SK-N-SH (cell line): ENCODE measurements around the gene KLHL2. TPM values are rescaled to one million over a fixed set of nuclear protein-coding genes. Genes with fewer than 3 reads are reported as not detected.

Experiments
- CTCF ChIA-PET: fragments of 300-600, 350-600 bp; formaldehyde crosslinking; extraction: SDS; loops from one replicate; lab custom pipeline; 2021; lab: Yijun Ruan, JAX
- POLR2A ChIA-PET: fragments of 350-600 bp; sonication (Branson Sonifier 250); formaldehyde crosslinking; extraction: SDS; loops from one replicate; lab custom pipeline; 2020; ENCODE audit warnings: antibody characterized with exemption, inconsistent platforms; lab: Yijun Ruan, JAX
- DNase-seq: peaks from one replicate; pipeline ENCODE4 v3.0.0; 2012
- H2AFZ ChIP-seq: fragments of 200-600 bp; sonication (generic); 2 replicates; pipeline ENCODE4 v1.8.1; 2016; ENCODE audit warnings: antibody characterized with exemption, mild to moderate bottlenecking, low read depth
- H3F3A ChIP-seq: fragments of 200-600 bp; sonication (generic); replicated peaks from 2 replicates; pipeline ENCODE3; 2016; ENCODE audit warnings: antibody characterized with exemption, mild to moderate bottlenecking; ENCODE audit not compliant: insufficient read depth
- H3K27ac ChIP-seq, 2 experiments: fragments of 200-500 bp in 1 of 2; fragments of 200-600 bp in 1 of 2; sonication (Bioruptor generic) in 1 of 2; sonication (generic), shearing (Covaris generic) in 1 of 2; 2 replicates each; pipeline versions ENCODE4 v1.5.1 to v1.6.1; 2014 to 2016; ENCODE audit warnings: low read depth in 2 of 2, inconsistent platforms in 1 of 2, low read length in 1 of 2, mild to moderate bottlenecking in 1 of 2, mixed read lengths in 1 of 2
- H3K27me3 ChIP-seq: fragments of 200-600 bp; sonication (generic), shearing (Covaris generic); 2 replicates; pipeline ENCODE4 v1.6.1; 2016; ENCODE audit warnings: mixed run types; ENCODE audit not compliant: insufficient read depth
- H3K36me3 ChIP-seq, 2 experiments: fragments of 200-500 bp in 1 of 2; fragments of 200-600 bp in 1 of 2; sonication (Bioruptor generic) in 1 of 2; sonication (generic) in 1 of 2; replicated peaks in 1 of 2; 2 replicates each; pipeline versions ENCODE3 to v1.5.1; 2014 to 2016; ENCODE audit warnings: low read length in 1 of 2, mild to moderate bottlenecking in 1 of 2; ENCODE audit not compliant: insufficient read depth in 2 of 2, control insufficient read depth in 1 of 2
- H3K4me1 ChIP-seq, 2 experiments: fragments of 200-500 bp in 1 of 2; fragments of 200-600 bp in 1 of 2; sonication (Bioruptor generic) in 1 of 2; sonication (generic), shearing (Covaris generic) in 1 of 2; 2 replicates each; pipeline versions ENCODE4 v1.5.1 to v1.6.1; 2014 to 2016; ENCODE audit warnings: low read depth in 1 of 2, low read length in 1 of 2, mixed run types in 1 of 2; ENCODE audit not compliant: insufficient read depth in 2 of 2, control insufficient read depth in 1 of 2
- H3K4me2 ChIP-seq: fragments of 200-600 bp; sonication (generic), shearing (Covaris generic); 2 replicates; pipeline ENCODE4 v1.6.1; 2017; ENCODE audit warnings: mixed run types
- H3K4me3 ChIP-seq, 2 experiments: fragments of 200-500 bp in 1 of 2; fragments of 200-600 bp in 1 of 2; sonication (Bioruptor generic) in 1 of 2; sonication (generic), shearing (Covaris generic) in 1 of 2; 2 replicates each; pipeline versions ENCODE4 v1.5.1 to v1.8.1; 2014 to 2016; ENCODE audit warnings: low read depth in 2 of 2, inconsistent platforms in 1 of 2, low read length in 1 of 2, mild to moderate bottlenecking in 1 of 2, mixed read lengths in 1 of 2, moderate library complexity in 1 of 2
- H3K79me2 ChIP-seq: fragments of 200-600 bp; sonication (generic); 2 replicates; pipeline ENCODE4 v1.8.1; 2017; ENCODE audit warnings: mild to moderate bottlenecking; ENCODE audit not compliant: insufficient read depth
- H3K9ac ChIP-seq: fragments of 200-600 bp; sonication (generic); 2 replicates; pipeline ENCODE4 v1.6.1; 2017; ENCODE audit warnings: mixed run types
- H3K9me2 ChIP-seq: fragments of 200-600 bp; sonication (generic); 2 replicates; pipeline ENCODE4 v1.6.1; 2017; ENCODE audit warnings: mixed run types
- H3K9me3 ChIP-seq: fragments of 200-600 bp; sonication (generic); 2 replicates; pipeline ENCODE4 v1.6.1; 2017; ENCODE audit warnings: mixed run types, mild to moderate bottlenecking, moderate library complexity
- H4K20me1 ChIP-seq: fragments of 200-600 bp; sonication (generic); 2 replicates; pipeline ENCODE4 v1.6.1; 2017; ENCODE audit warnings: mild to moderate bottlenecking, mixed run types; ENCODE audit not compliant: insufficient read depth
- CHD2 ChIP-seq: fragments of 150-350 bp; IDR thresholded peaks from 2 replicates; pipeline ENCODE4 v1.6.1; 2018; ENCODE audit warnings: low read length; ENCODE audit not compliant: partially characterized antibody
- ELF1 ChIP-seq: IDR thresholded peaks from 2 replicates; pipeline ENCODE4 v1.4.0; 2012
- FOXJ3 ChIP-seq: sonication (generic); formaldehyde crosslinking; IDR thresholded peaks from 2 replicates; pipeline ENCODE4 v1.5.1; 2020; ENCODE audit warnings: mild to moderate bottlenecking, missing genetic modification reagents
- FOXM1 ChIP-seq: IDR thresholded peaks from 2 replicates; pipeline ENCODE4 v1.4.0; 2012; ENCODE audit warnings: low read depth, mild to moderate bottlenecking
- GABPA ChIP-seq: IDR thresholded peaks from 2 replicates; pipeline ENCODE4 v1.4.0; 2012; ENCODE audit warnings: low read depth, mild to moderate bottlenecking
- GATA2 ChIP-seq: sonication (generic); formaldehyde crosslinking; IDR thresholded peaks from 2 replicates; pipeline ENCODE4 v1.5.0; 2020; ENCODE audit warnings: mild to moderate bottlenecking, missing genetic modification reagents
- NFIC ChIP-seq: IDR thresholded peaks from 2 replicates; pipeline ENCODE4 v1.4.0; 2012; ENCODE audit warnings: borderline replicate concordance
- RAD21 ChIP-seq: IDR thresholded peaks from 2 replicates; pipeline ENCODE4 v1.6.1; 2012; ENCODE audit warnings: mild to moderate bottlenecking, low read length
- RCOR1 ChIP-seq: fragments of 150-350 bp; IDR thresholded peaks from 2 replicates; pipeline ENCODE4 v1.6.1; 2017; ENCODE audit warnings: antibody characterized with exemption, low read length
- RFX5 ChIP-seq: IDR thresholded peaks from 2 replicates; pipeline ENCODE4 v1.6.1; 2012; ENCODE audit warnings: mild to moderate bottlenecking, improper control_type of control experiment, low read length
- RXRA ChIP-seq: IDR thresholded peaks from 2 replicates; pipeline ENCODE4 v1.4.0; 2012; ENCODE audit warnings: low read depth, mild to moderate bottlenecking, borderline replicate concordance
- TAF1 ChIP-seq: IDR thresholded peaks from 2 replicates; pipeline ENCODE4 v1.6.1; 2012; ENCODE audit warnings: low read depth, mild to moderate bottlenecking, low read length, moderate library complexity, borderline replicate concordance
- TCF12 ChIP-seq: IDR thresholded peaks from 2 replicates; pipeline ENCODE4 v1.4.0; 2012
- TEAD4 ChIP-seq: IDR thresholded peaks from 2 replicates; pipeline ENCODE4 v1.4.0; 2012; ENCODE audit warnings: mild to moderate bottlenecking, borderline replicate concordance; ENCODE audit not compliant: insufficient read depth
- WGBS: methylation state at CpG from one replicate; pipeline ENCODE4 v1.1.6; 2017; ENCODE audit warnings: low lambda C conversion rate; 5-methylcytosine and 5-hydroxymethylcytosine counted together
- polyA plus RNA-seq, 3 experiments: library from polyadenylated mRNA; depleted of rRNA; stranded (reverse); fragments of >200 nt; gene quantifications; 2 replicates each; pipeline ENCODE4 v1.2.3, GENCODE V29; 2012
- TF ChIP-seq, protein P1 (sequence below): IDR thresholded peaks from 2 replicates; pipeline ENCODE4; 2012
- TF ChIP-seq, protein P2 (sequence below): IDR thresholded peaks from 2 replicates; pipeline ENCODE4 v1.4.0; 2012; ENCODE audit warnings: low read depth, borderline replicate concordance

Gene KLHL2
- polyA plus RNA-seq, 1 of the 3 experiments (the other 2 are of a cell fraction) = 25.0 TPM

DNA sequence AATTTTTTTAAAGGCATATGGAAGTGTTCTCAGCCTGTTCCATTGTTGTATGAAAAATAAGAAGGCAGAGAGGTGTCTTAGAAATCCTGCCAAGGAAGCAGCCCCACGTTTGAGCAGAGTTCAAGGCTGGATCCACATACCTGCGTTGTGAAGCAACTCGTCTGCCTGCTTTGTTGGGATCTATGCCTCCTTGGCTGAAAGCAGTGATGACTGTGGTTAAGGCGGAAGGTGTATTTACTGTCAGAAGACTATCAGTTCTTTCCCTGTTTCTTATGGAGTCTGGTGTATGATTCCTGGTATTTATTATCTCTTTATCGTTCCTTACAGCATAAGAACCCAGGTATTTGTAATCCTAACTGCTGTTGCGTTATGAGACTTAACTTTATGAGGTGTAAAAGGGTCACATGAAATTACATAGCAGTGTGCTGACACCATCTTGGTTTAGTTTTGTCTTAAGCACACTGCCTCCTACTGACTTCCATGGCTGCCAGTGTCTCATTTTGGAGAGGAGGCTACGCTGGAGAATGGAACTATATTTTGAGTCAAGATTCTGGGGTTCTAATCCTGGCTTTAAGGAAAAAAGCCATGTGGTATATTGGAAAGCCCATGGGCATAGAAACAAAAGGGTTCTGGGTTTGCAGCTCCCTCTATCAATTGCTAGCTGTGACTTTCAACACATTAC is 117.0 kb downstream of the KLHL2 start (continued):
- TF ChIP-seq RXRA = no peak
- TF ChIP-seq GABPA = no peak
- TF ChIP-seq, protein P1, sequence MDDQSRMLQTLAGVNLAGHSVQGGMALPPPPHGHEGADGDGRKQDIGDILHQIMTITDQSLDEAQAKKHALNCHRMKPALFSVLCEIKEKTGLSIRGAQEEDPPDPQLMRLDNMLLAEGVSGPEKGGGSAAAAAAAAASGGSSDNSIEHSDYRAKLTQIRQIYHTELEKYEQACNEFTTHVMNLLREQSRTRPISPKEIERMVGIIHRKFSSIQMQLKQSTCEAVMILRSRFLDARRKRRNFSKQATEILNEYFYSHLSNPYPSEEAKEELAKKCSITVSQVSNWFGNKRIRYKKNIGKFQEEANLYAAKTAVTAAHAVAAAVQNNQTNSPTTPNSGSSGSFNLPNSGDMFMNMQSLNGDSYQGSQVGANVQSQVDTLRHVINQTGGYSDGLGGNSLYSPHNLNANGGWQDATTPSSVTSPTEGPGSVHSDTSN = no peak
- TF ChIP-seq GATA2 = no peak

DNA sequence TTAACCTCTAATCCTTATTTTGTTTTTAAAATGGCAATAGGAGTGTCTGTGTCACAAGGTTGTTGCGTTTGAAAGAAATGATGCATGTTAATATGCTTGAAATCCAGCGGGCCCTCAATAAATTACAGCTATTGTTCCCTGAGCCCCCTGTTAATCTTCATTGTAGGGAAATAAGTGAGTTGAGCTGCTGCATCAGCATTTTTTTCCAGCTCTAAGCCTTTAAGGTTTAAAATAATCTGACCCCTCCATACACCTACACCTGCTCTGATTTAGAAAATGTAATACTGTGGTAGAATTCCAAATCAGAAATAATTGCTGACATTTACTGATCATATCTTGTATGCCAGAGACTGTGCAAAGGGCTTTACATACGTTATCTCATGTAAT is 117.5 kb downstream of the KLHL2 start:
- TF ChIP-seq, protein P2, sequence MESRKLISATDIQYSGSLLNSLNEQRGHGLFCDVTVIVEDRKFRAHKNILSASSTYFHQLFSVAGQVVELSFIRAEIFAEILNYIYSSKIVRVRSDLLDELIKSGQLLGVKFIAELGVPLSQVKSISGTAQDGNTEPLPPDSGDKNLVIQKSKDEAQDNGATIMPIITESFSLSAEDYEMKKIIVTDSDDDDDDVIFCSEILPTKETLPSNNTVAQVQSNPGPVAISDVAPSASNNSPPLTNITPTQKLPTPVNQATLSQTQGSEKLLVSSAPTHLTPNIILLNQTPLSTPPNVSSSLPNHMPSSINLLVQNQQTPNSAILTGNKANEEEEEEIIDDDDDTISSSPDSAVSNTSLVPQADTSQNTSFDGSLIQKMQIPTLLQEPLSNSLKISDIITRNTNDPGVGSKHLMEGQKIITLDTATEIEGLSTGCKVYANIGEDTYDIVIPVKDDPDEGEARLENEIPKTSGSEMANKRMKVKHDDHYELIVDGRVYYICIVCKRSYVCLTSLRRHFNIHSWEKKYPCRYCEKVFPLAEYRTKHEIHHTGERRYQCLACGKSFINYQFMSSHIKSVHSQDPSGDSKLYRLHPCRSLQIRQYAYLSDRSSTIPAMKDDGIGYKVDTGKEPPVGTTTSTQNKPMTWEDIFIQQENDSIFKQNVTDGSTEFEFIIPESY = no peak
- no peak for TF ChIP-seq NFIC
- CTCF ChIA-PET = interaction anchor here (1.9 kb wide), 1 partner anchor 193 kb away, joined by 6 read pairs; no protein-coding TSS in a partner anchor
- Histone ChIP-seq H4K20me1 (no peaks in the 10 kb centered on the region), H3K4me2 (no peak overlapping the region), H3F3A (peaks cover 8% of the 10 kb centered on the region), H3K27ac (no peak overlapping the region), H3K9me2 (no peaks in the 10 kb centered on the region), H3K4me1 (peaks cover 6 to 15% of the 10 kb centered on the region in 2 experiments; a peak in 3 of 4 replicates), H2AFZ (no peak overlapping the region), H3K4me3 (no peak overlapping the region), H3K36me3 (peaks cover 19 to 38% of the 10 kb centered on the region in 2 experiments), H3K79me2 (peaks cover 21% of the 10 kb centered on the region), H3K9ac (no peak overlapping the region), H3K27me3 (no peaks in the 10 kb centered on the region), H3K9me3 (no peaks in the 10 kb centered on the region)
- WGBS = 87% methylated on average over 3 of the region's 3 CpGs
- POLR2A ChIA-PET = no interaction called here
- DNase-seq = no peak

DNA sequence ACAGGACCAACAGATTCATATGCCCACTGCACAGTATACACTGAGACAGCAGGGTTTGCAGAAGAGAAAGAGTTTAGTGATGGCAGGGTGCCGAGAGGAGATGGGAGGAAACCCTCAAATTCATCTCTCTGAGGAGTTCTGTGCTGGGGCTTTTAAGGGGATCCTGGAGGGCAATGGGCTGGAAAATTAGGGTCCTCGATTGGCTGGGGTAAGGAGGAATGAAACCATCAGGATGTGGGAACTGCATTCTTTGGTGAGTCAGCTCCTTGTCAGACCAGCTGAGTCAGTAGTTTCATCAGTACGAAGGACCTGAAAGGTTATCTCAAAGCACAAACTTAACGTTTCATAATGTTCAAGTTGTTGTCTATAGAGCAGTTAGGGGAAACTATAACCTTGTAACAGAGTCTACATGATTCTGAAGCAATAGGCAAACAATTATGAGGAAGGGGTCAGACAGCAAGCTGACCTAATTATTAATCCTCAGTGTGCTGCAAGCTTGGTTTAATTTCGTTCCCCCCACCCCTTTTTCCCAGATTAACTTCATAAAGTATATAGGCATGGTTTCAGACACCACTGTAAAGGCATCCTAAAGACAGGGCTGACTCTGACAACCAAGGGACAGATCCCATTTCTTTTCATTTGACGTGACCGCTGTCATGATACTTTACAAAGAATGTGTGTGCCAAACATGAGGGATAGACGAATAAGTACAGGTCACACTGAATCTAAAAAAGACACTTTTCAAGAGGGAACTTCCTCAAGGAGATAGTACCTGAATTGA is 118.6 kb downstream of the KLHL2 start:
- no peaks in the 10 kb centered on the region for H3K9me2 ChIP-seq
- peaks cover 19 to 31% of the 10 kb centered on the region in 2 experiments for H3K36me3 ChIP-seq
- peak overlapping the region; percentile 71; the same call in 1 of the 2 replicates for H3K9ac ChIP-seq
- peak overlapping the region; percentile 93 for H2AFZ ChIP-seq
- 46% methylated on average over 8 of the region's 8 CpGs for WGBS
- H3F3A ChIP-seq = peaks cover 8% of the 10 kb centered on the region
- H3K4me2 ChIP-seq = peak overlapping the region; percentile 83
- ChIA-PET POLR2A (no interaction called here), CTCF (interaction anchor here (1.1 kb wide), 1 partner anchor 195 kb away, joined by 4 read pairs; no protein-coding TSS in a partner anchor)
- DNase-seq = no peak
- H3K4me3 ChIP-seq = peak overlapping the region; percentile 89 to 99; a peak in 3 of 4 replicates
- peaks cover 31% of the 10 kb centered on the region for H3K79me2 ChIP-seq
- no peaks in the 10 kb centered on the region for H3K27me3 ChIP-seq
- H3K27ac ChIP-seq = peak overlapping the region; percentile 55 to 80; a peak in 3 of 4 replicates
- peaks cover 6 to 15% of the 10 kb centered on the region in 2 experiments; a peak in 3 of 4 replicates for H3K4me1 ChIP-seq
- no peaks in the 10 kb centered on the region for H3K9me3 ChIP-seq
- no peaks in the 10 kb centered on the region for H4K20me1 ChIP-seq
- TF ChIP-seq FOXM1 (no peak), RFX5 (no peak), RCOR1 (no peak), CHD2 (no peak), RAD21 (no peak), FOXJ3 (no peak), TEAD4 (peak; percentile 18; the same call in 1 of the 2 replicates), ELF1 (no peak), TAF1 (no peak), TCF12 (peak; percentile 36; the same call in 1 of the 2 replicates)
- TF ChIP-seq, protein P2 = no peak
- TF ChIP-seq, protein P1 = peak; percentile 30; the same call in 1 of the 2 replicates
